Measurements from ENCODE around the gene PTPRCAP. TPM values are rescaled to one million over a fixed set of nuclear protein-coding genes. Genes with fewer than 3 reads are reported as not detected.

Gene PTPRCAP
- total and polyA plus RNA-seq, 4 donors, result 2.9 to 6.2 (median 4.5) TPM

DNA sequence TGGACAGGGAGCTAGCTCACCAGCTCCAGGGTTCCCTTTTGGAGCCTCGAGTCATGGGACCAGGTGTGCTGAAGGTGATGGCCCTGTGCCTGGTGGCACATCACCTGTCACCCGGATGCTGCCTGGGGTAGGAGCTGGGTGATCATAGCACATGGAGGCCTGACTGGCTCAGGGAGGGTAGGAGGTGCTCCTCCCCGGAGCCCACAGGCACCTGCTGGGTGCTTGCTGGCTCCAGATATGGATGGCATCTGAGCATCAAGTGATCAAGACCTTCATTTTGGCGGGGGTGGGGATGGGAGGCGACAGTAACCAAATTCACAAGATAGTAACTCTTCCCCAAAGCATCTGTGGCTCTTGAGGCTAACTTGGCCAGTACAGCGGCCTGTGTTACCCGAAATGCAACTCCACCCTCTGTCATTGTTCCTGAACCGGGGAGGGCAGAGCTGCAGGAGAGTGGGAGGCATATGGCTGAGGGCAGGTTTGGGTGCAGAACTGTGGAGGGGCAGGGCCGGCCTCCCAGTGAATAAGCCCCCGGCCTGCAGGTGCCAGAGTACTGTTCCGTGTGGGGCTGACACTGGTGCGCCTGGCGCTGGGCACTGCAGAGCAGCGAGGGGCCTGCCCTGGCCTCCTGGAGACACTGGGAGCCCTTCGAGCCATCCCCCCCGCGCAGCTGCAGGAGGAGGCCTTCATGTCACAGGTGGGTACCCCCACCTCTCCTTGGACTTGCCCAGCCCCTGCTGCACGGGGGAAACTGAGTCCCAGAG, 28.9 kb downstream of the PTPRCAP start:
- no peaks in the 10 kb centered on the region for H3K27me3 ChIP-seq (ENCODE audit: control insufficient read depth in 4 of 4, insufficient read depth in 4 of 4, low read length in 3 of 4)
- no peak overlapping the region for H3K9ac ChIP-seq (ENCODE audit: low read depth in 1 of 2, low read length in 2 of 2)

More for the DNA sequence above, 28.9 kb downstream of the PTPRCAP start:
- WGBS, result 68% methylated on average over 18 of the region's 18 CpGs
- no peak overlapping the region for H3K27ac ChIP-seq (ENCODE audit: low read depth in 1 of 2, low read length in 2 of 2)
- H3K9me3 ChIP-seq (ENCODE audit: control insufficient read depth in 4 of 4, low read length in 3 of 4), result no peaks in the 10 kb centered on the region
- H3K4me1 ChIP-seq (ENCODE audit: control insufficient read depth in 4 of 4, insufficient read depth in 4 of 4, low read length in 3 of 4), result peaks cover 0 to 3% (median 0%) of the 10 kb centered on the region in 4 donors
- no peak for DNase-seq (ENCODE audit: low spot score)
- H3K36me3 ChIP-seq (ENCODE audit: control insufficient read depth in 4 of 4, insufficient read depth in 3 of 4, low read depth in 1 of 4, low read length in 3 of 4), result no peaks in the 10 kb centered on the region
- TF ChIP-seq FOXA2 (IDR thresholded peaks at IDR 0.05), result no peak
- no peak for TF ChIP-seq REST (IDR thresholded peaks at IDR 0.05)
- TF ChIP-seq EGR1 (IDR thresholded peaks at IDR 0.05; ENCODE audit: low read depth in 2 of 2), result no peak
- no peak for TF ChIP-seq GABPA (IDR thresholded peaks at IDR 0.05 in 1 of 2, conservative IDR thresholded peaks at IDR 0.05 in 1 of 2)
- no peak for TF ChIP-seq HNF4G (IDR thresholded peaks at IDR 0.05)
- no peak for TF ChIP-seq RXRA (IDR thresholded peaks at IDR 0.05)
- no peak for TF ChIP-seq FOXA1 (IDR thresholded peaks at IDR 0.05)
- TF ChIP-seq TAF1 (conservative IDR thresholded peaks at IDR 0.05), result no peak
- TF ChIP-seq, protein P1, sequence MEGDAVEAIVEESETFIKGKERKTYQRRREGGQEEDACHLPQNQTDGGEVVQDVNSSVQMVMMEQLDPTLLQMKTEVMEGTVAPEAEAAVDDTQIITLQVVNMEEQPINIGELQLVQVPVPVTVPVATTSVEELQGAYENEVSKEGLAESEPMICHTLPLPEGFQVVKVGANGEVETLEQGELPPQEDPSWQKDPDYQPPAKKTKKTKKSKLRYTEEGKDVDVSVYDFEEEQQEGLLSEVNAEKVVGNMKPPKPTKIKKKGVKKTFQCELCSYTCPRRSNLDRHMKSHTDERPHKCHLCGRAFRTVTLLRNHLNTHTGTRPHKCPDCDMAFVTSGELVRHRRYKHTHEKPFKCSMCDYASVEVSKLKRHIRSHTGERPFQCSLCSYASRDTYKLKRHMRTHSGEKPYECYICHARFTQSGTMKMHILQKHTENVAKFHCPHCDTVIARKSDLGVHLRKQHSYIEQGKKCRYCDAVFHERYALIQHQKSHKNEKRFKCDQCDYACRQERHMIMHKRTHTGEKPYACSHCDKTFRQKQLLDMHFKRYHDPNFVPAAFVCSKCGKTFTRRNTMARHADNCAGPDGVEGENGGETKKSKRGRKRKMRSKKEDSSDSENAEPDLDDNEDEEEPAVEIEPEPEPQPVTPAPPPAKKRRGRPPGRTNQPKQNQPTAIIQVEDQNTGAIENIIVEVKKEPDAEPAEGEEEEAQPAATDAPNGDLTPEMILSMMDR (IDR thresholded peaks at IDR 0.05; ENCODE audit: low read depth, low read length, missing input control), result no peak
- no peak for TF ChIP-seq JUND (IDR thresholded peaks at IDR 0.05)
- TF ChIP-seq HNF4A (conservative IDR thresholded peaks at IDR 0.05), result no peak
- TF ChIP-seq NR2F2 (IDR thresholded peaks at IDR 0.05), result no peak
- TF ChIP-seq, protein P2, sequence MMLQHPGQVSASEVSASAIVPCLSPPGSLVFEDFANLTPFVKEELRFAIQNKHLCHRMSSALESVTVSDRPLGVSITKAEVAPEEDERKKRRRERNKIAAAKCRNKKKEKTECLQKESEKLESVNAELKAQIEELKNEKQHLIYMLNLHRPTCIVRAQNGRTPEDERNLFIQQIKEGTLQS (IDR thresholded peaks at IDR 0.05), result no peak
- TF ChIP-seq RAD21 (IDR thresholded peaks at IDR 0.05), result no peak
- TF ChIP-seq, protein P3, sequence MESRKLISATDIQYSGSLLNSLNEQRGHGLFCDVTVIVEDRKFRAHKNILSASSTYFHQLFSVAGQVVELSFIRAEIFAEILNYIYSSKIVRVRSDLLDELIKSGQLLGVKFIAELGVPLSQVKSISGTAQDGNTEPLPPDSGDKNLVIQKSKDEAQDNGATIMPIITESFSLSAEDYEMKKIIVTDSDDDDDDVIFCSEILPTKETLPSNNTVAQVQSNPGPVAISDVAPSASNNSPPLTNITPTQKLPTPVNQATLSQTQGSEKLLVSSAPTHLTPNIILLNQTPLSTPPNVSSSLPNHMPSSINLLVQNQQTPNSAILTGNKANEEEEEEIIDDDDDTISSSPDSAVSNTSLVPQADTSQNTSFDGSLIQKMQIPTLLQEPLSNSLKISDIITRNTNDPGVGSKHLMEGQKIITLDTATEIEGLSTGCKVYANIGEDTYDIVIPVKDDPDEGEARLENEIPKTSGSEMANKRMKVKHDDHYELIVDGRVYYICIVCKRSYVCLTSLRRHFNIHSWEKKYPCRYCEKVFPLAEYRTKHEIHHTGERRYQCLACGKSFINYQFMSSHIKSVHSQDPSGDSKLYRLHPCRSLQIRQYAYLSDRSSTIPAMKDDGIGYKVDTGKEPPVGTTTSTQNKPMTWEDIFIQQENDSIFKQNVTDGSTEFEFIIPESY (IDR thresholded peaks at IDR 0.05), result no peak
- TF ChIP-seq YY1 (IDR thresholded peaks at IDR 0.05), result no peak
- TF ChIP-seq SP1 (IDR thresholded peaks at IDR 0.05), result no peak
- TF ChIP-seq, protein P4, sequence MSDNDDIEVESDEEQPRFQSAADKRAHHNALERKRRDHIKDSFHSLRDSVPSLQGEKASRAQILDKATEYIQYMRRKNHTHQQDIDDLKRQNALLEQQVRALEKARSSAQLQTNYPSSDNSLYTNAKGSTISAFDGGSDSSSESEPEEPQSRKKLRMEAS (IDR thresholded peaks at IDR 0.05), result no peak
- H3K4me3 ChIP-seq (ENCODE audit: low read depth in 1 of 3, low read length in 3 of 3), result no peak overlapping the region

Measured in liver (tissue), 9 donors.